ES-I3 (cell line): Measurements from ENCODE around the gene G0S2.
"Not testable (repeated sequence)": the region's sequence is repeated elsewhere in the genome, so short reads cannot be mapped to it uniquely, and the experiment has no call there.

Source experiments
- H3K36me3 ChIP-seq: 2 replicates; pipeline ENCODE4 v1.6.1; 2013; ENCODE audit warnings: mild to moderate bottlenecking, low read length, control low read depth, moderate library complexity; ENCODE audit not compliant: insufficient read depth
- H3K4me1 ChIP-seq: 2 replicates; pipeline ENCODE4 v1.6.1; 2013; ENCODE audit warnings: mild to moderate bottlenecking, control low read depth, low read length; ENCODE audit not compliant: insufficient read depth
- H3K9ac ChIP-seq: 2 replicates; pipeline ENCODE4 v1.6.1; 2013; ENCODE audit warnings: low read depth, mild to moderate bottlenecking, low read length, moderate library complexity
- H3K9me3 ChIP-seq: 2 replicates; pipeline ENCODE4 v1.6.1; 2013; ENCODE audit warnings: mild to moderate bottlenecking, low read length, moderate library complexity; ENCODE audit not compliant: control insufficient read depth, insufficient read depth

The G0S2 gene

DNA sequence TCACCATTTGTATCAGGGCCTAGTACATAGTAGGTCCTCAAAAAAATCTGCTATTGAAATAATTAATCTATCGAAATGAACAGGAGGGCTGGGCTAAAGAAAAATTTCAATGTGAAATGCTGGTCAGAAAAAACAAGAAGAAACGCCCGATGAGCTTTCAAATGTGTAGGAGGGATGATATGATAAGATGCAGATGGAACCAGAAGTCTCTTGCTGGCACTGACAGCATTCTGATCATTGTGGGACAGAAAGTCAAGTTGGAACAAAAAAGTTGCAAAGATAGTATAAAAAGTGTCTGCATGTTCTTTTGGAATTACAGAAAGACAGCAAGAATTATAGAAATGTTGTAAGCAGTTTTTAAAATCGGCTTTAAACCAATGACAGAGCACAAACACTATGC, 11.1 kb downstream of the G0S2 start:
- Histone ChIP-seq H3K36me3 (no peaks in the 10 kb centered on the region), H3K9me3 (no peaks in the 10 kb centered on the region), H3K9ac (no peak overlapping the region), H3K4me1 (no peaks in the 10 kb centered on the region)

- no peaks in the 10 kb centered on the region for H3K4me1 ChIP-seq
- no peaks in the 10 kb centered on the region for H3K9me3 ChIP-seq
- H3K9ac ChIP-seq: no peak overlapping the region
- no peaks in the 10 kb centered on the region for H3K36me3 ChIP-seq
Measured at GRCh38 chr1:209688746-209689234, 13.6 kb downstream of the G0S2 start.

DNA sequence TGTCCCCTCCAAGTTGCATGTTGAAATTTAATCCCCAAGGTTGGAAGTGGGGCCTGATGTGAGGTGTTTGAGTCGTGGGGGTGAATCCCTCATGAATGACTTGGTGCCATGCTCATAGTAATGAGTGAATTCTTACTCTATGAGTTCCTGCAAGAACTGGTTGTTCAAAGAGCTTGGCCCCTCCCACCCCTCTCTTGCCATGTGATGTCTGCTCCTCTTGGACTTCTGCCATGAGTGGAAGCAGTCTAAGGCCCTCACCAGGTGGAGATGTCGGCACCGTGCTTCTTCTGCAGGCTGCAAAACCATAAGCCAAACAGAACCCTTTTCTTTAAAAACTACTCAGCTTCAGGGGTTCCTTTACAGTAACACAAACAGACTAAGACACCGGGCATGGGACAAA, 14.3 kb downstream of the G0S2 start:
- Histone ChIP-seq H3K4me1 (no peaks in the 10 kb centered on the region), H3K36me3 (no peaks in the 10 kb centered on the region), H3K9ac (no peak overlapping the region), H3K9me3 (no peaks in the 10 kb centered on the region)

GRCh38 chr1:209691237-209691636, 16.0 kb downstream of the G0S2 start:
- Histone ChIP-seq H3K36me3 (no peaks in the 10 kb centered on the region), H3K4me1 (no peaks in the 10 kb centered on the region), H3K9ac (no peak overlapping the region), H3K9me3 (no peaks in the 10 kb centered on the region)

DNA sequence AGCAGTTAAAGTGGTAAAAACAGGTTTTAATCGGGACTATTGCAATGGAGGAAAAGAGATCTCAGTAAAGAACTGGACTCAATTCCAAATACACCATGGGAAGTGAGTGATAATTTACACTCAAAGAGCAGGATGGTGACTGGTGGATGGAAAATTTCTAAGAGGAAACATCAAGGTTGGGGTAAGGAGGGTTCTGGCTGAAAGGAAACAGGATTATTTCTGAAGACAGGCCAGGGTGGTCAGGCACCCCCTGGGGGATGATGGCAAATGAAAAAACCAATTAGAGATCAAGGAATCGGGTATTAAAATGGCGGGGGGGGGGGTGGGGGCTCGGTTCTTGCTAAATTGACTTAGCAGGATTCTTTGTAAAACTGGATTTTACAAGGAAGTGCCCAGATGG, 17.1 kb downstream of the G0S2 start:
- no peaks in the 10 kb centered on the region for H3K9me3 ChIP-seq
- no peaks in the 10 kb centered on the region for H3K36me3 ChIP-seq
- H3K9ac ChIP-seq: no peak overlapping the region
- H3K4me1 ChIP-seq: no peaks in the 10 kb centered on the region

DNA sequence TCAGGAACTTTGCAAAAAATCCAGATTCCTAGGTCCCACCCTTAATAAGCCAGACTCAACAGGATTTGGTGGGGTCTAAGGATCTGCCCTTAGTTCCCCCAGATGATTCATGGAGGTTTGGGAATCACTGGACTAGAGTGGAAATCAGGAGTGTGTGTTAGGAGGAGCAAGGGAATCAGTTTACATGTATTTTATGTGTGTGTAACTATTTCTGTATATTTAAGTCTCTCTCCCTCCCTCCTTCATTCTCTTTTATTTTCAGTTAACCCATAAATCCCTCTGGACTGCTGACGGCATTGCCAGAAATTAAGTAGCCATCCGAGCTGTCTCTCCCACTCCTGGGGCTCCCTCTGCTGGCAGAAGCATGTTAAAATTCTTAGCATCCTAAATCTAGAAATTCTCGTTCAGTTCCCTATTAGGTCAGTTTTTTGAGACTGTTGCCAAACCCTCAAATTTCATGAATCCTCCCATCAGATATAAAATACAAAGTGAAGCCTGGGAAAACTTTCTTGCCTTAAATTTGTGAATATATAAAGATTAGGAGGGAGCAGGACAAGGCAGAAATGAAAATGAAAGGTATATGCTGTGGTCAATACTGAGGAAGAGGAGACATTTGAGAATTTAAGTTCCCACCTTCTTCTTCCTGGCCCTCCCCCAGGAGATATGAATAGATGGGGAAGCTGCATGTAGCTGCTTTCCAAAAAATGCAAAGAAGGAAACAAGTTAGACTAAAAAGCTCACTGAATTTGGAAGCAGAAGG, 17.7 kb downstream of the G0S2 start:
- Histone ChIP-seq H3K9ac (no peak overlapping the region), H3K36me3 (no peaks in the 10 kb centered on the region), H3K4me1 (no peaks in the 10 kb centered on the region), H3K9me3 (no peaks in the 10 kb centered on the region)

DNA sequence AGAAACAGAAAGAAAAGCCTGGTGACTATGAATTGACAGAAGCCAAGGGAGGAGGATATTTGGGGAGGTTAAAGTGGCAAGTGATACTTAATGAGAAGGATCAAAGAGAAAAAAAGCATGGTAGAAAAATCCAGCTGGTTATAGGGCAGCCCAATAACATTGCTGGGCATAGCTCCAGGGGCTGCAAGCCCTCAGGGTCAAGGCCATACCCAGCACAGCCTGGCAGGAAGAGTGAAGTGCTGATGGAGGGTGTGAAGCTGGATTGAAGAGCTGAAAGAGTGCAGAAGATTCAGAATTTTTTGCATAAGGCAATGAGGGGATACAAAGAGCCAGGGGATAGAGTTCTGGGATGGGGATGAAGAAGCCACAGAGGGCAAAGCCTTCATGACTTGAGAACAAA, 21.5 kb downstream of the G0S2 start:
- H3K9ac ChIP-seq: no peak overlapping the region
- no peaks in the 10 kb centered on the region for H3K9me3 ChIP-seq
- H3K4me1 ChIP-seq: no peaks in the 10 kb centered on the region
- no peaks in the 10 kb centered on the region for H3K36me3 ChIP-seq

DNA sequence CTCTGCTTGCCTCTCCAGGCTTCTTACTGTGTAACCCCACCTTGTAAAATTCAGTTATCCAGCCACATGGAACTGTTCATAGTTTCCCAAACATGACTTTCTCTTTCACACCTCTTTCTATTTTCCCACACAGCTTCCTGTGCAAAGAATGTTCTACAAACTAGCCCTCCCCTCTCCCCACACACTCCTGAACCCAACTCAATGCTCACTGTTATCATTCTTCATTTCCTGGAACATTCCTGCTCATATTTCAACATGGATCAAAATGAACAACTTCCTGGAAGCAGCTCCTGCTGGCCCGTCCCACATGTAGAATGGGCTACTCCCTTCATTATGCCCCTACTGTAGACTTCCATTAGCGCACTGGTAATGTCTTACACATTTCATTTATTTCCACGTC, 21.9 kb downstream of the G0S2 start:
- H3K4me1 ChIP-seq: no peaks in the 10 kb centered on the region
- H3K36me3 ChIP-seq: no peaks in the 10 kb centered on the region
- no peak overlapping the region for H3K9ac ChIP-seq
- H3K9me3 ChIP-seq: no peaks in the 10 kb centered on the region

- H3K9ac ChIP-seq, H3K9me3 ChIP-seq, H3K4me1 ChIP-seq, H3K36me3 ChIP-seq: not testable (repeated sequence)
Measured at GRCh38 chr1:209700686-209701085, 25.5 kb downstream of the G0S2 start.

DNA sequence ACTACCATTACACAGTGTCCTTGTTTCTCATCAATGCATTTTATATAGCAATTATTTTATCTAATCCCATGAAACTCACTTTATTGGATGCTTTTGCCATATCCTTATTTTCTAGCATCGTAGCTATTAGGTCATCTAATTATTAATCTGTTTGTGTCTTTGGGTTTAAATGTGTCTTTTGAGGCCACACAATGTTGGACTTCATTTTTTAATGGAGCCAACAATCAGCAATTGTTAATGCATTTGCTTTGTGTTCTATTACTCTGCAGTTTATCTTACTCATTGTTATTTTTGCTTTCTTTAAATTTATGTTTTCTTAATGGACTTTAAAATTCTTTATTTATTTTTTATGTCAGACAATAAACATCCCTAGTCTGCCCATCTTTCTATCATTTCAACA, 27.6 kb downstream of the G0S2 start:
- Histone ChIP-seq H3K4me1 (no peaks in the 10 kb centered on the region), H3K9me3 (no peaks in the 10 kb centered on the region), H3K9ac (no peak overlapping the region), H3K36me3 (no peaks in the 10 kb centered on the region; the same call in 1 of the 2 replicates)

- no peak overlapping the region for H3K9ac ChIP-seq
Measured at GRCh38 chr1:209703834-209704504, 28.8 kb downstream of the G0S2 start.

GRCh38 chr1:209704584-209704983, 29.4 kb downstream of the G0S2 start, which contains the start of gene HSD11B1:
TSS of gene HSD11B1 (plus strand) at chr1:209704846. CDS start at chr1:209704943, 97 bp downstream.
- H3K9ac ChIP-seq: no peak within 1 kb of the TSS
- no peaks in the 10 kb centered on the region for H3K4me1 ChIP-seq
- H3K36me3 ChIP-seq: no peaks in the 10 kb centered on the region; the same call in 1 of the 2 replicates
- no peaks in the 10 kb centered on the region for H3K9me3 ChIP-seq

More at GRCh38 chr1:209703834-209704504, 28.8 kb downstream of the G0S2 start:
- H3K9me3 ChIP-seq: no peaks in the 10 kb centered on the region
- H3K4me1 ChIP-seq: no peaks in the 10 kb centered on the region
- no peaks in the 10 kb centered on the region; the same call in 1 of the 2 replicates for H3K36me3 ChIP-seq

GRCh38 chr1:209705033-209705598, 29.9 kb downstream of the G0S2 start:
- Histone ChIP-seq H3K9ac (no peak overlapping the region), H3K4me1 (no peaks in the 10 kb centered on the region), H3K36me3 (no peaks in the 10 kb centered on the region; the same call in 1 of the 2 replicates), H3K9me3 (no peaks in the 10 kb centered on the region)

GRCh38 chr1:209706622-209707021, 31.4 kb downstream of the G0S2 start:
- no peaks in the 10 kb centered on the region for H3K9me3 ChIP-seq
- H3K4me1 ChIP-seq: no peaks in the 10 kb centered on the region
- no peaks in the 10 kb centered on the region; the same call in 1 of the 2 replicates for H3K36me3 ChIP-seq
- H3K9ac ChIP-seq: no peak overlapping the region
